CD14-positive monocyte (primary cell): ENCODE data around the gene ZNF136. TPM values are rescaled to one million over a fixed set of nuclear protein-coding genes. Genes with fewer than 3 reads are reported as not detected.

Source experiments
- DNase-seq, 3 donors: peaks; one replicate each; pipeline ENCODE4 v3.0.0-alpha.2; 2011 to 2022
- H2AFZ ChIP-seq: 2 replicates; pipeline ENCODE4 v1.6.0; 2012; ENCODE audit warnings: mild to moderate bottlenecking, low read depth, low read length, inconsistent platforms; ENCODE audit not compliant: insufficient read depth, poor library complexity, severe bottlenecking
- H3K27ac ChIP-seq, 2 donors: 1 replicate in 1 of 2; 2 replicates in 1 of 2; pipeline ENCODE4 v1.5.1; 2012 to 2013; ENCODE audit warnings: low read length in 2 of 2, control low read depth in 1 of 2, inconsistent platforms in 1 of 2, low read depth in 1 of 2, mild to moderate bottlenecking in 1 of 2
- H3K27me3 ChIP-seq, 2 donors: one replicate each; pipeline versions ENCODE4 v1.6.0 to v1.6.1; 2011 to 2013; ENCODE audit warnings: low read length in 2 of 2; ENCODE audit not compliant: control insufficient read depth in 2 of 2, insufficient read depth in 2 of 2
- H3K36me3 ChIP-seq, 2 donors: replicated peaks in 1 of 2; 1 replicate in 1 of 2; 2 replicates in 1 of 2; pipeline versions ENCODE4 v1.5.1 to v1.6.1; 2012 to 2013; ENCODE audit warnings: low read length in 2 of 2, control low read depth in 1 of 2, inconsistent platforms in 1 of 2, mild to moderate bottlenecking in 1 of 2; ENCODE audit not compliant: insufficient read depth in 2 of 2, control insufficient read depth in 1 of 2
- H3K4me1 ChIP-seq, 2 donors: 1 replicate in 1 of 2; 2 replicates in 1 of 2; pipeline versions ENCODE4 v1.5.1 to v1.6.1; 2012 to 2013; ENCODE audit warnings: low read length in 2 of 2, control low read depth in 1 of 2, inconsistent platforms in 1 of 2, mild to moderate bottlenecking in 1 of 2, moderate library complexity in 1 of 2; ENCODE audit not compliant: insufficient read depth in 2 of 2, control insufficient read depth in 1 of 2
- H3K4me2 ChIP-seq: replicated peaks from 2 replicates; pipeline ENCODE3; 2012; ENCODE audit warnings: low read length, moderate library complexity, mild to moderate bottlenecking; ENCODE audit not compliant: poor library complexity, severe bottlenecking; ENCODE audit errors: extremely low read depth
- H3K4me3 ChIP-seq, 3 experiments: fragments of 200-600 bp in 1 of 3; sonication (generic) in 1 of 3; replicated peaks in 1 of 3; 1 replicate in 2 of 3; 2 replicates in 1 of 3; pipeline ENCODE4 v1.5.1; 2011 to 2013; ENCODE audit warnings: low read length in 3 of 3, mild to moderate bottlenecking in 3 of 3, control low read depth in 2 of 3, low read depth in 2 of 3, inconsistent platforms in 1 of 3, moderate library complexity in 1 of 3
- H3K79me2 ChIP-seq: 2 replicates; pipeline ENCODE4 v1.6.0; 2012; ENCODE audit warnings: mild to moderate bottlenecking, control low read depth, inconsistent platforms, low read length, moderate library complexity; ENCODE audit not compliant: insufficient read depth
- H3K9ac ChIP-seq: 2 replicates; pipeline ENCODE4 v1.6.0; 2017; ENCODE audit warnings: low read length, mild to moderate bottlenecking; ENCODE audit not compliant: insufficient read depth, poor library complexity, severe bottlenecking
- H3K9me3 ChIP-seq, 2 donors: replicated peaks in 1 of 2; 1 replicate in 1 of 2; 2 replicates in 1 of 2; pipeline versions ENCODE4 v1.5.1 to v1.6.1; 2012 to 2013; ENCODE audit warnings: low read length in 2 of 2, control low read depth in 1 of 2; ENCODE audit not compliant: control insufficient read depth in 1 of 2, insufficient read depth in 1 of 2
- H4K20me1 ChIP-seq: 2 replicates; pipeline ENCODE4 v1.6.0; 2012; ENCODE audit warnings: mild to moderate bottlenecking, low read length, control low read depth, moderate library complexity; ENCODE audit not compliant: insufficient read depth
- H3K27ac Mint-ChIP-seq, 7 donors: one replicate each; pipeline ENCODE4 v1.8.0; 2020; ENCODE audit warnings: mild to moderate bottlenecking in 7 of 7, mixed read lengths in 7 of 7, moderate library complexity in 6 of 7, inconsistent platforms in 2 of 7
- H3K27me3 Mint-ChIP-seq, 3 donors: one replicate each; pipeline ENCODE4 v1.8.0; 2021 to 2022; ENCODE audit warnings: low read depth in 3 of 3, mild to moderate bottlenecking in 3 of 3, mixed read lengths in 3 of 3, moderate library complexity in 3 of 3, inconsistent platforms in 1 of 3
- H3K36me3 Mint-ChIP-seq, 2 donors: one replicate each; pipeline ENCODE4 v1.8.0; 2020; ENCODE audit warnings: mixed read lengths in 2 of 2, inconsistent platforms in 1 of 2, mild to moderate bottlenecking in 1 of 2
- H3K4me1 Mint-ChIP-seq: one replicate; pipeline ENCODE4 v1.8.0; 2020; ENCODE audit warnings: mild to moderate bottlenecking, mixed read lengths
- H3K4me3 Mint-ChIP-seq, 2 donors: one replicate each; pipeline ENCODE4 v1.8.0; 2020; ENCODE audit warnings: mild to moderate bottlenecking in 2 of 2, mixed read lengths in 2 of 2, moderate library complexity in 1 of 2
- H3K9me3 Mint-ChIP-seq, 7 donors: one replicate each; pipeline ENCODE4 v1.8.0; 2020 to 2022; ENCODE audit warnings: mixed read lengths in 7 of 7, mild to moderate bottlenecking in 6 of 7, moderate library complexity in 6 of 7, inconsistent platforms in 2 of 7
- WGBS: methylation state at CpG from one replicate; pipeline ENCODE4 v1.1.5; 2013; ENCODE audit warnings: missing lambda C conversion rate; ENCODE audit not compliant: insufficient coverage; 5-methylcytosine and 5-hydroxymethylcytosine counted together
- intact Hi-C, 2 donors: fragments of 100-400 bp; cut with micrococcal nuclease; formaldehyde crosslinking; loops; one replicate each; pipeline versions ENCODE4 v1.15.0 to v1.15.1; 2023
- polyA plus RNA-seq, 3 donors: library from polyadenylated mRNA; depleted of rRNA in 1 of 3; unstranded in 2 of 3; stranded (reverse) in 1 of 3; fragments of 300-500 nt in 2 of 3; fragments of >200 nt in 1 of 3; fragmentation: Illumina TruSeq in 2 of 3; gene quantifications; 1 replicate in 2 of 3; 2 replicates in 1 of 3; pipeline ENCODE4 v1.2.3, GENCODE V29; 2012 to 2021
- TF ChIP-seq, protein P1 (sequence below): fragments of 200-600 bp; IDR thresholded peaks from one replicate; pipeline ENCODE4 v1.8.0; 2022; ENCODE audit warnings: antibody characterized with exemption, mild to moderate bottlenecking

Gene ZNF136
- polyA plus RNA-seq, 3 donors = 3.4 to 6.4 (median 5.8) TPM

DNA sequence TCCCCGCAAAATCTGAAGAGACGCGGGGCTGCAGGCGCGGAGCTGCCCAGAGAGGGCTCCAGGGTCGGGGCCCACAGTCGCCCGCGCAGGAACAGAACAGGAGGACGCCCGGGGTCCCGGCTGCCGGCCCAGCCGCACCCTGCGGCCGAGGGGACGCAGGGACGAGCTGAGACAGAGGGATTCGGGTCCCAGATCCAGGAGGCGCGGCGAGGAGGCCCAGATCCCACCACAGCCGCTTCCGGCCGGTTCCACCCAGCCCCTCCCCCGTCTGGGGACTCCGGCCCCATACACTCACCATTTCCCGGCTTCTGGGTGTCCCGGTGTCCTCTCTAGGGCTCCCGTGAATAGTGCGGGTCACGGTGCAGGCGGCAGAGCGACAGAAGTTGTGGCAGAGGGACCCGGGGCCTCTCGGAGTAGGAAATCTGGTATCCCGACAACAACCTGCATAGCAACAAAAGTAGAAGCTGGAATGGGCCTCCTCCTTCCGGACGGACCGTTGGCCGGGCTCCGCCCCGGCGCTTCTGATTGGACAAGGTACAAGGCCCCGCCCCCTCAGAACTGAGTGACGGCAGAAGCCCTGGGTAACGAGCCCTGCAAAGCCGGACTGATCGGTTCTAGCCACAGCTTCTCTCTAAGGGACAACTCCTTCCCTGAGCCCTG is 22.9 kb upstream of the ZNF136 start, which contains the start of gene ZNF20:
Gene ZNF20 (minus strand): TSS at position 466 of the 660 bp plus-strand sequence. CDS start 168 bp downstream, at position 298.
- H3K4me3 Mint-ChIP-seq = peak within 1 kb of the TSS; percentile 96 to 97
- peak within 1 kb of the TSS; percentile 84 for H3K9ac ChIP-seq
- peak within 1 kb of the TSS; percentile 91 for H3K4me2 ChIP-seq
- H3K27me3 Mint-ChIP-seq = peaks cover 0 to 3% (median 1%) of the 10 kb centered on the region in 3 donors
- peak within 1 kb of the TSS; percentile 83 to 94 (median 89) for H3K27ac Mint-ChIP-seq
- peak within 1 kb of the TSS; percentile 100 for H2AFZ ChIP-seq
- H3K4me1 Mint-ChIP-seq = peaks cover 36% of the 10 kb centered on the region
- TF ChIP-seq, protein P1, sequence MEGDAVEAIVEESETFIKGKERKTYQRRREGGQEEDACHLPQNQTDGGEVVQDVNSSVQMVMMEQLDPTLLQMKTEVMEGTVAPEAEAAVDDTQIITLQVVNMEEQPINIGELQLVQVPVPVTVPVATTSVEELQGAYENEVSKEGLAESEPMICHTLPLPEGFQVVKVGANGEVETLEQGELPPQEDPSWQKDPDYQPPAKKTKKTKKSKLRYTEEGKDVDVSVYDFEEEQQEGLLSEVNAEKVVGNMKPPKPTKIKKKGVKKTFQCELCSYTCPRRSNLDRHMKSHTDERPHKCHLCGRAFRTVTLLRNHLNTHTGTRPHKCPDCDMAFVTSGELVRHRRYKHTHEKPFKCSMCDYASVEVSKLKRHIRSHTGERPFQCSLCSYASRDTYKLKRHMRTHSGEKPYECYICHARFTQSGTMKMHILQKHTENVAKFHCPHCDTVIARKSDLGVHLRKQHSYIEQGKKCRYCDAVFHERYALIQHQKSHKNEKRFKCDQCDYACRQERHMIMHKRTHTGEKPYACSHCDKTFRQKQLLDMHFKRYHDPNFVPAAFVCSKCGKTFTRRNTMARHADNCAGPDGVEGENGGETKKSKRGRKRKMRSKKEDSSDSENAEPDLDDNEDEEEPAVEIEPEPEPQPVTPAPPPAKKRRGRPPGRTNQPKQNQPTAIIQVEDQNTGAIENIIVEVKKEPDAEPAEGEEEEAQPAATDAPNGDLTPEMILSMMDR = no peak
- peaks cover 17 to 23% of the 10 kb centered on the region in 2 donors for H3K36me3 Mint-ChIP-seq
- DNase-seq = peak; percentile 86 to 93 (median 86)
- peaks cover 12 to 24% of the 10 kb centered on the region in 2 donors for H3K36me3 ChIP-seq
- 0% methylated on average over 48 of the region's 49 CpGs for WGBS
- H4K20me1 ChIP-seq = peaks cover 5% of the 10 kb centered on the region
- peaks cover 23 to 25% of the 10 kb centered on the region in 2 donors for H3K4me1 ChIP-seq
- H3K27ac ChIP-seq = peak within 1 kb of the TSS; percentile 32 to 78
- intact Hi-C loops = loop anchor here (1.0 to 10.0 kb wide), 9 partner anchors 48 to 345 kb away; partner anchors contain the start of genes ZNF491 (in 2 of the 2), ZNF440 (in 1 of the 2) and ZNF763 (in 1 of the 2)
- H3K79me2 ChIP-seq = peaks cover 16% of the 10 kb centered on the region
- H3K9me3 ChIP-seq = peaks cover 12 to 14% of the 10 kb centered on the region in 2 donors
- H3K27me3 ChIP-seq = no peaks in the 10 kb centered on the region
- H3K9me3 Mint-ChIP-seq = peaks cover 3 to 23% (median 18%) of the 10 kb centered on the region in 7 donors
- H3K4me3 ChIP-seq = peak within 1 kb of the TSS; percentile 84 to 99 (median 93)

DNA sequence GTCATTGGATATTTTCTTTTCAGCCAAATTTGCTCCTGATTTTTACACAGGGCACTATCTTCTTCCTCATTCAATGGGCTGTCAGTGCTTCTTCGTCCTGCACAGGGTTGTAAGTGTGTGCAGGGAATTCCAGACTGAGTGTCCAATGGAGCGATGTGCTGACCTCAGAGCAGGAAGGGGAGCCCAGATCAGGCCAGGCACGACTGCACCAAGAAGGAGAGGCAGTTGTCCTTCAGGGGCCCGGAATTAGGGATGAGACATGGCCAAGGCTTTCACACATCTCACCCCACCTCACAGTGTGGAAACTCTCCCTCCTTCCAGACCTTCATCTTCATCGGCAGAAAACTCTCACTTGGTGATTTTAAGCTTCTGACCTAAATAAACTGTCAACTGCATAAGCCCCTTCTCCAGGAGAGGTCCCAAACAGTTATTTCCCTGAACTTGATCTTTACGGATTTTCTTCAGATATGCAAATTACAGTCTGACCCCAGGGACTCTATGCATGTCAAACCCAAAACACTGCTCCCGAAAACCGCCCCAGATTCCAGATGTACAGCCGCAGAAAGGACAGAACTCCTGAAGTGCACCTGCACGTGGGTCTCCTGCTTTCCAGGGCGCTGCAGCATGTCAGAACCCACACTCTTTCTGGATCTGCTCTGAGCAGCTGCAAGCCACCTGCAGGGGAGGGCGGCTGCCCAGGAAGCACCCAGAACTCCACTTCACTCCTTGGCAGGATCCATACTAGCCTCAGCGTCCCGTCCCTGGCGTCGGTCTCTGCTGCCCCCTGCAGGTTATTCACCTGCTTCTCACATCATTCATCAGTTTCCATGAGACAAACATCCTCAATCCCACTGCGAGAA is 22.1 kb upstream of the ZNF136 start:
- peaks cover 17 to 23% of the 10 kb centered on the region in 2 donors for H3K36me3 Mint-ChIP-seq
- Histone ChIP-seq H3K4me3 (peak overlapping the region; percentile 84 to 99 (median 93)), H3K27me3 (no peaks in the 10 kb centered on the region), H3K4me2 (peak overlapping the region; percentile 91), H2AFZ (peak overlapping the region; percentile 100), H3K27ac (no peak overlapping the region), H3K9ac (no peak overlapping the region), H4K20me1 (peaks cover 5% of the 10 kb centered on the region), H3K79me2 (peaks cover 16% of the 10 kb centered on the region), H3K4me1 (peaks cover 23 to 25% of the 10 kb centered on the region in 2 donors), H3K36me3 (peaks cover 11 to 24% of the 10 kb centered on the region in 2 donors), H3K9me3 (peaks cover 14% of the 10 kb centered on the region in 2 donors)
- peak; percentile 79 to 85 (median 80) for DNase-seq
- peak overlapping the region; percentile 96 to 97 for H3K4me3 Mint-ChIP-seq
- WGBS = 5% methylated on average over 14 of the region's 17 CpGs
- peaks cover 9 to 23% (median 19%) of the 10 kb centered on the region in 7 donors for H3K9me3 Mint-ChIP-seq
- H3K27me3 Mint-ChIP-seq = peaks cover 0 to 3% (median 1%) of the 10 kb centered on the region in 3 donors
- TF ChIP-seq, protein P1 = peak; percentile 96
- H3K4me1 Mint-ChIP-seq = peaks cover 36% of the 10 kb centered on the region
- intact Hi-C loops = loop anchor here (1.0 to 10.0 kb wide), 10 partner anchors 48 to 346 kb away; partner anchors contain the start of genes ZNF491 (in 2 of the 2), ZNF440 (in 1 of the 2) and ZNF763 (in 1 of the 2)
- H3K27ac Mint-ChIP-seq = peak overlapping the region; percentile 7 to 89 (median 79)
